Liver (tissue), 3 donors: ENCODE measurements around the gene DPP7.

ENCODE experiments used
- GABPA ChIP-seq, 2 donors: IDR thresholded peaks in 1 of 2; conservative IDR thresholded peaks in 1 of 2; 2 replicates each; pipeline ENCODE4 v1.6.1; 2016; ENCODE audit warnings: antibody characterized with exemption in 2 of 2, mild to moderate bottlenecking in 1 of 2, moderate library complexity in 1 of 2
- JUND ChIP-seq, 2 donors: IDR thresholded peaks; 2 replicates each; pipeline ENCODE4 v1.6.1; 2016; ENCODE audit warnings: antibody characterized with exemption in 2 of 2
- NR2F2 ChIP-seq: IDR thresholded peaks from 2 replicates; pipeline ENCODE4 v1.6.1; 2016; ENCODE audit warnings: antibody characterized with exemption
- RAD21 ChIP-seq, 2 donors: IDR thresholded peaks; 2 replicates each; pipeline ENCODE4 v1.6.1; 2016; ENCODE audit warnings: antibody characterized with exemption in 2 of 2, mild to moderate bottlenecking in 2 of 2
- RXRA ChIP-seq, 2 donors: IDR thresholded peaks; 2 replicates each; pipeline ENCODE4 v1.6.1; 2017 to 2018; ENCODE audit warnings: antibody characterized with exemption in 2 of 2, mild to moderate bottlenecking in 1 of 2
- SP1 ChIP-seq: IDR thresholded peaks from 2 replicates; pipeline ENCODE4 v1.6.1; 2018; ENCODE audit warnings: antibody characterized with exemption, mild to moderate bottlenecking
- TAF1 ChIP-seq: conservative IDR thresholded peaks from 2 replicates; pipeline ENCODE4 v1.6.1; 2016; ENCODE audit warnings: antibody characterized with exemption, mild to moderate bottlenecking
- YY1 ChIP-seq: IDR thresholded peaks from 2 replicates; pipeline ENCODE4 v1.6.1; 2016; ENCODE audit warnings: antibody characterized with exemption, mild to moderate bottlenecking
- TF ChIP-seq, protein P1 (sequence below): fragments of 150-350 bp; IDR thresholded peaks from 2 replicates; pipeline ENCODE4 v1.5.1; 2017; ENCODE audit warnings: improper control_type of control experiment, low read depth, low read length; ENCODE audit not compliant: missing input control
- TF ChIP-seq, protein P2 (sequence below): IDR thresholded peaks from 2 replicates; pipeline ENCODE4 v1.6.1; 2016; ENCODE audit warnings: antibody characterized with exemption, mild to moderate bottlenecking
- TF ChIP-seq, protein P3 (sequence below): IDR thresholded peaks from 2 replicates; pipeline ENCODE4 v1.6.1; 2016; ENCODE audit warnings: antibody characterized with exemption
- donor health status: healthy.
- donor health status: healthy.

DNA sequence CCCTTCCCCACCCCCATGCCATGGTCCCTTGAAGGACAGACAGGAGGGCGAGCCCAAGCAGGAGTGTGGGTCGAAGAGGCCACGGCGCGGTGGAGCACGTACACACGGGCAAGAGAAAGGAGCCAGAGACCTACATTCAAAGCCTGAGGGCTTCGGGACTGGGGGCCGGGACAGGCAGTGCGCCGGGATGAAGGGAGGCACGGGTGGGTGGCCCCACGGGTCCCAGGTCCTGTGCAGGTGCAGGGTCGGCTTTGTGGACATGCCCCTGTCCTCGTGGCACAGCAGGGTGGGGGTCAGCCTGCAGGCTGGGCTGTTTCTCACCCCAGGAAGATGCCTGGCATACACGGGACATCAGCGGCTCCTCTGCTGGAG, 45.5 kb upstream of the DPP7 start:
- TF ChIP-seq RAD21 (IDR thresholded peaks at IDR 0.05) (no peak), TAF1 (no peak), GABPA (IDR thresholded peaks at IDR 0.05 in 1 of 2, conservative IDR thresholded peaks at IDR 0.05 in 1 of 2) (no peak), SP1 (no peak), NR2F2 (no peak), JUND (IDR thresholded peaks at IDR 0.05) (no peak), YY1 (no peak), RXRA (IDR thresholded peaks at IDR 0.05) (no peak)
- TF ChIP-seq, protein P1, sequence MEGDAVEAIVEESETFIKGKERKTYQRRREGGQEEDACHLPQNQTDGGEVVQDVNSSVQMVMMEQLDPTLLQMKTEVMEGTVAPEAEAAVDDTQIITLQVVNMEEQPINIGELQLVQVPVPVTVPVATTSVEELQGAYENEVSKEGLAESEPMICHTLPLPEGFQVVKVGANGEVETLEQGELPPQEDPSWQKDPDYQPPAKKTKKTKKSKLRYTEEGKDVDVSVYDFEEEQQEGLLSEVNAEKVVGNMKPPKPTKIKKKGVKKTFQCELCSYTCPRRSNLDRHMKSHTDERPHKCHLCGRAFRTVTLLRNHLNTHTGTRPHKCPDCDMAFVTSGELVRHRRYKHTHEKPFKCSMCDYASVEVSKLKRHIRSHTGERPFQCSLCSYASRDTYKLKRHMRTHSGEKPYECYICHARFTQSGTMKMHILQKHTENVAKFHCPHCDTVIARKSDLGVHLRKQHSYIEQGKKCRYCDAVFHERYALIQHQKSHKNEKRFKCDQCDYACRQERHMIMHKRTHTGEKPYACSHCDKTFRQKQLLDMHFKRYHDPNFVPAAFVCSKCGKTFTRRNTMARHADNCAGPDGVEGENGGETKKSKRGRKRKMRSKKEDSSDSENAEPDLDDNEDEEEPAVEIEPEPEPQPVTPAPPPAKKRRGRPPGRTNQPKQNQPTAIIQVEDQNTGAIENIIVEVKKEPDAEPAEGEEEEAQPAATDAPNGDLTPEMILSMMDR = no peak
- TF ChIP-seq, protein P2, sequence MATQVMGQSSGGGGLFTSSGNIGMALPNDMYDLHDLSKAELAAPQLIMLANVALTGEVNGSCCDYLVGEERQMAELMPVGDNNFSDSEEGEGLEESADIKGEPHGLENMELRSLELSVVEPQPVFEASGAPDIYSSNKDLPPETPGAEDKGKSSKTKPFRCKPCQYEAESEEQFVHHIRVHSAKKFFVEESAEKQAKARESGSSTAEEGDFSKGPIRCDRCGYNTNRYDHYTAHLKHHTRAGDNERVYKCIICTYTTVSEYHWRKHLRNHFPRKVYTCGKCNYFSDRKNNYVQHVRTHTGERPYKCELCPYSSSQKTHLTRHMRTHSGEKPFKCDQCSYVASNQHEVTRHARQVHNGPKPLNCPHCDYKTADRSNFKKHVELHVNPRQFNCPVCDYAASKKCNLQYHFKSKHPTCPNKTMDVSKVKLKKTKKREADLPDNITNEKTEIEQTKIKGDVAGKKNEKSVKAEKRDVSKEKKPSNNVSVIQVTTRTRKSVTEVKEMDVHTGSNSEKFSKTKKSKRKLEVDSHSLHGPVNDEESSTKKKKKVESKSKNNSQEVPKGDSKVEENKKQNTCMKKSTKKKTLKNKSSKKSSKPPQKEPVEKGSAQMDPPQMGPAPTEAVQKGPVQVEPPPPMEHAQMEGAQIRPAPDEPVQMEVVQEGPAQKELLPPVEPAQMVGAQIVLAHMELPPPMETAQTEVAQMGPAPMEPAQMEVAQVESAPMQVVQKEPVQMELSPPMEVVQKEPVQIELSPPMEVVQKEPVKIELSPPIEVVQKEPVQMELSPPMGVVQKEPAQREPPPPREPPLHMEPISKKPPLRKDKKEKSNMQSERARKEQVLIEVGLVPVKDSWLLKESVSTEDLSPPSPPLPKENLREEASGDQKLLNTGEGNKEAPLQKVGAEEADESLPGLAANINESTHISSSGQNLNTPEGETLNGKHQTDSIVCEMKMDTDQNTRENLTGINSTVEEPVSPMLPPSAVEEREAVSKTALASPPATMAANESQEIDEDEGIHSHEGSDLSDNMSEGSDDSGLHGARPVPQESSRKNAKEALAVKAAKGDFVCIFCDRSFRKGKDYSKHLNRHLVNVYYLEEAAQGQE = no peak
- TF ChIP-seq, protein P3, sequence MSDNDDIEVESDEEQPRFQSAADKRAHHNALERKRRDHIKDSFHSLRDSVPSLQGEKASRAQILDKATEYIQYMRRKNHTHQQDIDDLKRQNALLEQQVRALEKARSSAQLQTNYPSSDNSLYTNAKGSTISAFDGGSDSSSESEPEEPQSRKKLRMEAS = no peak
